Measurements from ENCODE around the gene CXCL13. TPM values are rescaled to one million over a fixed set of nuclear protein-coding genes. Genes with fewer than 3 reads are reported as not detected.
"Not testable (repeated sequence)": the region's sequence is repeated elsewhere in the genome, so short reads cannot be mapped to it uniquely, and the experiment has no call there.

The CXCL13 gene
- total RNA-seq, 1 donor from 2014 or later = not detected

DNA sequence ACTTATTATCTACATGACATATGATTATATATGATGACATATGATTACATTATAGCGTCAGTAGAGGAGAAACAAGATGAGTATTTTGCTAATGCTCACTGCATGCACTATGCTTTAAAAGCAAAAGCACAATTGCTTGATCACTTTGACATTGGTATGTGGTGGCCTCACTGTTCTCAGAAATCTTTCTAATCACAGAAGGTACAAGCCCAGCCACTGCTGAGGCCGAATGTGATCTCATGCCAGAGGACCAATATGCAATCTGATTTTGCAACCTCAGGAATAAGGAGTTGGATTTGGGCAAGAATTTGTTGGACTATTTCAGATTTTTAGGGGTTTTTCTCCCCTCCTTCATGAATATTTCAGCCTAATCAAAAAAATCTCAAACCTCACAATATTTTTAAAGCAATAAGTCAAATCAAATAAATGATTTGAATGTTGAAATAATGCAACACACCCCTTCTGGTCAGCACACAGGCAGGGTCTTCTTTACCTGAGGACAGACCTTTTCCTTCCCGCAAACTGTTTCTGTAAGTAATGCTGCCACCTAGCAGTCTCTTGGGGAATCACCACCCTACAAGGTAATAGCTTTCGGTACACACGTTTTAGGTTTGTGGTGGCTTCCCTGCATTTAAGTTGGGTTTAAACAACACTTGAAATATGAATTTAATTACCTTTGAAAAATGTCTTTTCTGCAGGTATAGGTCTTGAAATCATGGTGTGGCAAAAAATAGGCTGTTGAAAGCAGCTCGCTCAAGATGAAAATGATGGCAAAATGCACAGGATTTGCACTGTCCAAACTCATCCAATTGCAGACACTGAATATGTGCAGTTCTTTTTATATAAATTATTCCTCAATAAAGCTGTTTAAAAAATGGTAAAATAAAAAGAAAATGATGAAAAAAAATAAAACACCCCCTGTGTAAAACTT is 4.8 kb upstream of the CXCL13 start:
- intact Hi-C loops (cut with micrococcal nuclease) = loop anchor here (1.0 kb wide), 6 partner anchors 13 to 231 kb away; no protein-coding TSS in a partner anchor

DNA sequence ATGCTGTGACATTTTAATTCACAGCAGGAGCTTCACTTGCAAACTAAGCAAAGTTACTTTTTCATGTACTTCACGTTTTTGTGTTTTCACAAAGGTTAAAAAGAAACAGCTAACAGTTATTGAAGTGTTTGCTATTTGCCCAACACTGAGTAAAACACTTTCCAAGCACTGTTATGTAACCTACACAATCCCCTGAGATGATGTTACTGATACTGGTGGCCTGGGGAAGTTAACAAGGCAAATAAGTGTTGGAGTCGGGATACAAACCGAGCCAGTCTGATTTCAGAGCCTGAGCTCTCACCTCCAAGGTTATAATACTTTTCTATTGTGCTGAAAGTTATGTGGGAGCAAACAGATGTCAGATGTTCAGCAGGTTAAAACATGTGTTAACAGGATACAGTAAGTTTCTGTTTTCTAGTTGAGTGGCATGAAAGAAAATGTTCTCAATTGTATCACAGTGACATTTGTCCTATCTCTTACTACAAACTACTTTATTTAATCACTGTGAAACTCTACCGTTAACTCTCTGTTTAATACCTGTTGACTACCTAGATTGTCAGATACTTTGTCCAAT is 3.9 kb upstream of the CXCL13 start:
- intact Hi-C loops (cut with micrococcal nuclease) = loop anchor here (1.0 kb wide), 5 partner anchors 17 to 232 kb away; no protein-coding TSS in a partner anchor

DNA sequence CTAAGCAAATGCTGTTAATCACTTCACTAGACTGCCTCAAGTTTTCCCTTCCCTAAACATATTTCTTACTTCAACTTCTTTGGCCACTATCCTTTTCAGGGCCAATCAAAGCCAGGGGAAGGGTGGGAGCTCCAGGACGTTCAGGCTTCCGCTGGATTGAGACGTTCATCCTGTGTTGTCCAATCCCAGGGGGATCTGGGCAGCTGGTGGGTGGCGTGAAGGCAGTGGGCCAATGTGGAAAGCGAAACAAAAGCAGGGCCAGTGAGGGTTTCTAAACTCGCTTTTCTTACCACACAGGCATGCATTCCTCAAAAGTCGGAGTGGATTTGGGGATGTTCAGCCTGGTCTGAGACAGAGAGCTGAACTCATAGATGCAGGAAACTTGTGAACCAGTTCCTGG is 7.6 kb downstream of the CXCL13 start:
- intact Hi-C loops (cut with micrococcal nuclease) = no loop called here

DNA sequence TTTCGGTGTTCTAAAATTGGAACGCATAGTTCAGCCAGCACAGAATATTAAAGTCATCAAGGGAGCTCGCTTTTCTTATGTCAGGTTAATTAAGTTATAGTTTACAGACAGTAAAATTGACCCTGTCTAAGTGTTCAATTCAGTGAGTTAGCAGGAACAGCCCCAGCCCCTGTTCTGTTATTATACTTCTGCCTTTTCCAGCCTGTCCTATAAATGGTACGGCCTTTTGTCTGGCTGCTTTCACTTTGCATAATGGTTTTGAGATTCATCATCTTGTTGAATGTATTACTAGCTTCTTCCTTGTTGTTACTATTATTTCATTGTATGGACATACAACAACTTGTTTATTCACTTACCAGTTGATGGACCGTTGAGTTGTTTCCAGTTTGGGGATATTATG is 9.5 kb downstream of the CXCL13 start:
- intact Hi-C loops (cut with micrococcal nuclease) = loop anchor here (5.0 kb wide), 2 partner anchors 82 to 373 kb away; no protein-coding TSS in a partner anchor

DNA sequence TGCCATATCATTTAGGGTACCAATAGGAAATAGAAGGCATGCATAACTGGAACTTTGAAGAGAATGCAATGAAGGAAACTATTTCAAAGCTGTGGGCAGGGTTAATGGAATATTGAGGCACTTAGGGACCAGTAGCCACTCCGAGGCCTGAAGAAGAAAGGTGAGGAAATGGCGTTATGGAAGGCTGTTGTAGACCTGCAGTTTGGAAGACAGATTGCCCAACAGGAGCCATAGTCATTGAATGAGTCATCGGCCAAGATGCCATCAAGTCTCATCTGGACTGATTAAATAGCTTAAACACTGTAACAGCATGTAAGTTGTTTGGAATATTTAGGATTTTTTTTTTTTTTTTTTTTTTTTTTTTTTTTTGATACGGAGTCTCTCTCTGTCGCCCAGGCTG is 11.6 kb downstream of the CXCL13 start:
- intact Hi-C loops (cut with micrococcal nuclease) = loop anchor here (5.0 kb wide), 2 partner anchors 80 to 375 kb away; no protein-coding TSS in a partner anchor

DNA sequence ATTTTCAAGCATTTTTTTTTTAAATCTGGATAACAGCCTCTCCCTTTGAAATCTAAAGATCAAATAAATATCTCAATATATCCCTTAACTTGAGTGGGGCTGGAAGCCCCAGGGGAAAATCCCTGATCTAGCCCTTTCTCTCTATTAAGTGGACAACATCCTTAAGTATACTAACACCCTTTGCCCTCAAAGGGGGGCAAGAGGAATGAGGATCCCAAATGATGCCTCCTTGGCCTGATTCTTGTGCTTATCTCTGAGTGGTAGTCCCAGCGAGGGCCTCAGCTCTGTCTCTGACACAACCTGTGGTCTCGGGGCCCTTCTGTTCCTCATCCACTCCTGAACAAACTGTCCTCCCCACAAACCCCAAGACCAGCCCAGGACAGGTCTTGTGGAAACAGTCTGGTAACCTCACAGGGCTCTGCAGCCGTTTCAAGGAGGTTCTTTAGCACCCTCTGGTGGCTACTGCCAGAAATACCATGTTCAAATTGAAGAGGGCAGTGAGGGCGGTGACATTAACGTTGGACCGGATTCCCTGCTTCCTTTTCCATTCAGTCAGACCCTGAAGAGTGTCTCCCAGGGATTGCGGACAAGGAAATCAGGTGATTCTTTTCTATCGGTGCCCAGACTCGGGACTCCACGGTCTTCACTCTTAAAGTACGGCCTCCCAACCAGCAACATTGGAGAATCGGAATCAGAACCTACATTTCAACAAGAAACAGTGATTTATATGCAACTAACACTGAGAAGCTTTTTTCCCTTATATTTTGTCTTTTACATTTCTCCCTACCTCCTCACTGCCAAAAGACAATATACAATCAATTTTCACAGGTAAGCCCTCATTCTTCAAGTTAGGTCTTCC is 13.0 kb downstream of the CXCL13 start:
- intact Hi-C loops (cut with micrococcal nuclease) = loop anchor here (1.0 to 5.0 kb wide), 8 partner anchors 17 to 376 kb away; no protein-coding TSS in a partner anchor

DNA sequence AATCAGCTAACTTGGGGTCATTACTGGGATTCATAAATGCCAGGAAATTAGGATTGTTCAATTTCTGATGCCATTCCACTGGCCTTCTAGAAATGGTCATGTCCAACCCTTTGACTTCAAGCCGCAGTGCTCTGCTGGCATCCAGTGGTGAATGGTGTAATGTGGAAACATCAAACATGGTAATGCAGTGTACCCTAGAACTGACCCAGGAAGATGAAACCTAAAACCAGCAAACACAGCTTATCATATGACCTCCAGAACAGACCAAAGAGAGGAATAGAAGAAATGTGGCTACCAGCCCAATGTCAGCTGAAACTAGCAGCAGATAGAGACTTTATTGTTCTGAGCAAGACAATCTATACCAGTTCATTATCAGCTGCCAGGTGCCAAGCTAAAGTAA is 13.8 kb downstream of the CXCL13 start:
- intact Hi-C loops (cut with micrococcal nuclease) = loop anchor here (5.0 kb wide), 2 partner anchors 78 to 377 kb away; no protein-coding TSS in a partner anchor

DNA sequence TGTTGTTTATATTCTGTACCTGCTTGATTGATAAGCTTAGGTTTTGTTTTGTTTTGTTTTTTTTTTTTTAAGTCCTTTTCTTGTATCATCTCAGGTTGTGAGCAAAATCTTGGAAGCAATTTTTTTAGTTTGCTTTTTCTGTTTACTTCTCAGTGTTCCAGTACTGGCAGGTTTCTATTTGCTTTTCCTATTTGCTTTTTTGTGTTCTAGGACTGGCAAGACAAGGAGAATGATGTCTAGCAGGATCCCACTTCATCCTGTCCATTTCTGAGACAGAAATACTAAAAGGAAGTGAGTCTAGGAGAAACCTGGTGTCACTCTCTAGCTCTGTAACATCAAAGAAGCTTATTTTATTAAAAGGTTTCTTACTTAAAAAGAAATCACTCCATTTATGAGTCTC is 15.6 kb downstream of the CXCL13 start:
- intact Hi-C loops (cut with micrococcal nuclease) = no loop called here

DNA sequence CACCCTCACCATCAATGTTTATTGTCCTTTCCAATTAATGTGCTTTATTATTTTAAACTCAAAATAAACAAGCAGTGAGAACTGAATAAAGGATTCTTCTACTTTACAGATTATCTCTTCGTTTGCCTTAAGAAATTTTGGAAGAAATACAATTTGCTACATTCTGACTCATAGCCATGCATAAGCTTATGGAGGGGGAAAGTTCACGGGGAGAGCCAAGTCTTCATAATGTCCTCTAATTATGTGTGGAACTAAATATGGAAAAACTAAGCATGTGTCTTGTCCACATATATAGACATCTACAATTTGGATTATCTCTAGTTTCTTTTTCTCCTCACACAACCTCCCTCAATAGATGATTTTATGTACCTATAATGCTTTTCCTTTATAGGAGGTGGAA is 17.5 kb downstream of the CXCL13 start:
- intact Hi-C loops (cut with micrococcal nuclease) = no loop called here

DNA sequence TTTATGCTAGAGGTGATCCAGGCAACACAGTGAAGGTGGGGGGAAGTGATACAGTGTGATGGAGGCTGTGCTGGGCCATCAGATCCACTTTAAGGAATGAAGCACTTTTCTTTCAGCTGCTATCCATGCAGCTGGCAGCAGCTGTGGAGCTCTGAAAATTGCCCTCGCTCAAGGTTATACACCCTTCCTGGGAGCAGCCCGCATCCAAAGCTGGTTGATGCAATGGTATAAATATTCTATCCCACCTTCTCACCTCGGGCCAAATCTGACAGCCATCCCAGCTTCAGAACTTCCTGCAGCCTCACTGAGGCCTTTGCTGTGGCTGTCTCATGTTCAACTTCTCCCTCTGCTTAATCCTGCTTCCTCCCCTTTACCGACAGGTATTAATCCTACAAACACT is 18.6 kb downstream of the CXCL13 start:
- intact Hi-C loops (cut with micrococcal nuclease) = no loop called here

DNA sequence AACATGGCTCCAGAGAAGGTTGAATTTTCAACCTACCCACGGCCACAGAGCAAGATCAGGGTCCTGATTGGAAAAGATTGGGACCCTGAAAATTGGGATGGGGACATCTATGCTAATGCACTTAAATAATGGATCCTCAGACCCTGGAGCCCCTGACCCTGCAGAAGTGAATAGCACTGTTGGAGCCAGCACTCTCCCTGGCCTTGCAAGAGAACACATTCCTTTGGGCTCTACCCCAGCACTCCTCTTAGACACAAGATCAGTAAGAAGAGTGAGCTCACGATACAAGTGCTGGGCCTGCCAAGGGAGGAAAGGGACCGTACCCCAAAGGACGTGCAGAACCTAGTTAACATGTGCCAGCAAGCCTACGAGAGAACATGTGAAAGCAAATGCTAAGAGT is 19.9 kb downstream of the CXCL13 start:
- intact Hi-C loops (cut with micrococcal nuclease) = loop anchor here (5.0 kb wide), 1 partner anchor 177 kb away; no protein-coding TSS in a partner anchor

DNA sequence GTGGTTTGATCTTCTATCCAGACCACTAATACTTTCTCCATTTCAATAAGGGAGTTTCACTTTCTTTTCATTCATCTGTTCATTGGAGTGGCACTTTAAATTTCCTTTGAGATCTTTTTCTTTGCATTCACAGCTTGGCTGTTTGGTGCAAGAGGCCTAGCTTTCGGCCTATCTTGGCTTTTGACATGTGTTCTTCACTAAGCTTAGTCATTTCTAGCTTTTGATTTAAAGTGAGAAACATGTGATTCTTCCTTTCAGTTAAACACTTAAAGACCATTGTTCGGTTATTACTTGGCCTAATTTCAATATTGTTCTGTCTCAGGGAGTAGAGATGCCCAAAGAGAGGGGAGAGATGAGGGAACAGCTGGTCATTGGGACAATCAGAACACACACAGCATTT is 24.3 kb downstream of the CXCL13 start:
- intact Hi-C loops (cut with micrococcal nuclease) = loop anchor here (2.0 to 5.0 kb wide), 2 partner anchors 43 to 172 kb away; no protein-coding TSS in a partner anchor

DNA sequence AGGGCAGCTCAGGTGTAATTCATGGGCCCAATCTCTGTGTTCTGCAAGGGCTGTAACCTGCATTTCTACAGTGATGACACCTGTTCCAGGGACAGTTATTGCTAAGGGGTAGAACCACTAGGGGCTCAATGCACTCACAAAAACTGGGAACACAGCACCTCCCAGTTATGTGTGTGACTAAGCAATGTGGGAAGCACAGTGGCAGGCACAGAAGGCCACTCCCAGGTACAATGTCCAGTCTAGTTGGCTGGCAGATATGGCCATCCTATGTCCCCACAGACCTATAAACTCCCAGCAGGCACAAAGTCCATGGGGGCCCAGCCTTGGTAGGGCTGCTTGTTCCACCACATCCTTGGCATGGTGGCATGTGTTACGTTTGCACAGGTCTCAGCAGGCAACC is 25.7 kb downstream of the CXCL13 start:
- intact Hi-C loops (cut with micrococcal nuclease) = no loop called here

DNA sequence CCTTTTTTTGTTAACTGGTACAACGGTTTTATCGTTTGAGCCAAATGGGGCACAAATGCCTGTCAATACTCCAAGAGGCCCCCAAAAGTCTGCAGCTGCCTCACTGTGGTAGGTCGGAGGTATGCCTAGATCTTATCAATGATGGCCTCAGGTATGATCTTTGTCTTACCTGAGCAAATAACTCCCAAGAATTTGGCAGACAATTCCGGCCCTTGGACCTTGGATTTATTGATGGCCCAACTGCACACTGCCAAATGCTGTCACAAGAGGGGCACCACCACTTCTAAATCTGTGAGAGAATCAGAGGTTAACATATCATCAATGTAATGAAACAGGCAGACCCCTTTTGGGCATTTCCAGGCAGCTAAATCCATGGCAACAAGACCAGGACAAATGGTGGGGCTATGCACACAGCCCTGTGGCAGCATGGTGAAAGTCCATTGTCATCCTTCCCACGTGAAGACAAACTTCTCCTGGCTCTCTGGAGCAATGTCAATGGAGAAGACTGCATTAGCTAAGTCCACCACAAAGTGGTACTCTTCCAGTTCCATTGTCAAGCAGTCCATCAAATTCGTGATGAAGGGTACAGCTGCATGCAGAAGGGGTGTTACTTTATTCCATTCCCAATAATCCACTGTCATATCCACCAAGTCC is 28.6 kb downstream of the CXCL13 start:
- intact Hi-C loops (cut with micrococcal nuclease) = no loop called here

DNA sequence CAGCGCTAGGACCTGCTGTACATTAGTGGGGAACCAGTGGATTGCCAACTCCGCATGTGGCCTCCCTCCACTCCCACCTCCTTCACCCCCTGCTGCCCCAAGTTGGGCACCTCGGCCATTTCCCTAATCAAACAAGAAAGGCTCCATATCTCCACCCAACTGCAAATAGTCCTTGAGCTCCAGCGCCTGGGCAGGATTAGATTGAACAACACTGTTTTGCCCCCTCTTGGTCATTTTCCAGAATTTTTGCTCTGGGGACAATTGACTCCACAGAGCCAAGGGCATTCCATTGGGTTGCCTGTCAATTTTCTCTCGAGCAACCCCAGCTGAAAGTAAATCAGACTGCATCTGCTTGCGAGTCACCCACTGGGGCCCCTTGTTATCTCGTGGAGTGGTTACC is 29.6 kb downstream of the CXCL13 start:
- intact Hi-C loops (cut with micrococcal nuclease) = no loop called here

DNA sequence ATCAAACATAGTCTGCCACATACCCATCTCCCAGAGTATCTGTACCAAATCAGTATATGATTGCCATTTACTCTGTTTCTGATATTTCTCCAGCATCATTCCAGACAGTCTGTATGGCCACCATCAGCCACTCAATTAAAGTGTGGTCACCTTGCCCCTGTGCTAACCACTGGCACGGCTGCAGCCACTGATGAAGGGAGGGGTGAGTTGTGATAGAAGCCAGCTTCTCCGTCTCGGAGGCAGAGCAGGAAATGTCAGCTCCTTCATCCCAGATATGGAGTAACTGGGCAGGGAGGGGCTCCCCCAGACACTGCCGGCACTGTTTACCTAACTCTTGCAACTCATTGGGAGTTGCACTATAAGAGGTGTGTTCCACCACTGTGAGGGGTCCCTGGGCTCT is 30.3 kb downstream of the CXCL13 start:
- intact Hi-C loops (cut with micrococcal nuclease) = no loop called here

DNA sequence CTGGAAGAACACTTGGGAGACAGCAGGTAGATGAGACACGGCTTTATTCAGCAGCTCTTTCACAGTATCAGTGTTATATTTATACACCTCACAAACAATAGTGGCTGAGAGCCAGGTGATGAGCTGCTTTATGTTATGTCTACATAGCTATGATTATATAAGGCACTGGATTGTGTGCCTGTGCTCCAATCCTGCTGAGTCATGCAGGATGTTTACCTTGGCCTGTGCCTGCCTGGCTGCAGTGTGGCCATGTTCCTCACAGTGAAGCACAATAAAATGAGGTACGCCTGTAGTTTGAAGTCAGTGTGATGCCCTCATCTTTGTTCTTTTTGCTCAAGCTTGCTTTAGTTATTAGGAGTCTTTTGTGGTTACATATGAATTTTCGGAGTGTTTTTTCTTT is 31.3 kb downstream of the CXCL13 start:
- intact Hi-C loops (cut with micrococcal nuclease) = no loop called here

DNA sequence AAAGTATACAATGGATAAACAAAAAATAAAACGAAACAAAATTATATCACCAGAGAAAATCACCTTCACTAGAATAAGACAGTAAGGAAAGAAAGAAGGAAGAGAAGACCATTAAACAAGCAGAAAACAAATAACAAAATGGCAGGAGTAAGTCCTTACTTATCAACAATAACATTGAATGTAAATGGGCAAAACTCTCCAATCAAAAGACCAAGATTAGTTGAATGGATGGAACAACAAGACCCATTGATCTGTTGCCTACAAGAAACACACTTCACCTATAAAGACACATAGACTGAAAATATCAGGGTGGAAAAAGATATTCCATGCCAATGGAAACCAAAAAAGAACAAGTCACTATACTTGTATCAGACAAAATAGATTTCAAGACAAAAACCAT is 38.4 kb downstream of the CXCL13 start:
- intact Hi-C loops (cut with micrococcal nuclease) = not testable (repeated sequence)

DNA sequence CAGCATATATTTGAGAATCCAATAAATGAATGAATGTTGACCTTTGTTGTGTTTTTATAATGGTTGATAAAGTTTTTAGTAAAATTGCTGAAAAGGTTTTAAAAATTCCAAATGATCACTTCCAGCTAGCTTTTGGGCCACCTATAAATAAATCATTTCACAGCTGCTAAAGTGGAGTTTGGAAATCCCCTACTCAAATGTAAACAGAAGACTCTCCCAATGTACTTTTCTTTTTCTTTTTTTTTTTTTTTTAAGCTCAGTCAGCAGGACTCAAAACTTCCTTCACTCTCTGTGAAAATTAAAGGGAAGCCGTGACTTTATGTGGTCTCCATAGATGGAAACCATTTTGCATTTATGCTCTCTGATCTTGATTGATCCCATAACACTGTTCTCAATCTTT is 45.2 kb downstream of the CXCL13 start:
- intact Hi-C loops (cut with micrococcal nuclease) = no loop called here

DNA sequence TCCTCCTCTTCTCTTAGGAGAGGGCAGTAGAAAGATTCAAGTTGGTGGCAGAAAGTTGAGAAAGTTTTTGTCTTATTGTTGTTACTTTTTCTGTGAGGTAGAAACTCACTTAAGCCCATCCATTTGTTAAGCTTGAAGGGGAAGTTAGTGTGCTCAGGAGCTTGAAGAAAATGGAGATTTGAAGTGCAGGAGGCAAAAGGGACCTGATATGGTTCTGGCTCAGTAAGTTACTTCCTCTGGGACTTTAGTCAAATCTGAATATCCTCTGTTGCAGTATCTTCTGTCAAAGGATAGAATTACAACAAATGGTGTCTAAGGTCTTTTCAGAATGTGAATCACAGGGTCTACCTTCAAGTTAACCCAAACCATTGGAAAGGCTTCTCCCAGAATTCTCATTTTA is 46.2 kb downstream of the CXCL13 start:
- intact Hi-C loops (cut with micrococcal nuclease) = no loop called here

Measured in T-helper 1 cell treated with Interleukin-12 subunit alpha and Interleukin-12 subunit beta and Interleukin-4 antibody, amounts not matched to agents 30 ng/mL and 1 ng/mL, for 36 hours (primary cell).